Activated naive CD4-positive, alpha-beta T cell treated with Interleukin-2 at 50 U/mL for 16 hours (primary cell): Measurements from ENCODE around the gene EXD3.

Experiments used
- DNase-seq: peaks from one replicate; pipeline ENCODE4 v3.0.0-alpha.2; 2020

Gene EXD3

GRCh38 chr9:137301081-137301947, 121.6 kb downstream of the EXD3 start:
- peak; percentile 41 for DNase-seq

- DNase-seq: no peak
These were observed 122.3 kb downstream of the EXD3 start for GRCh38 chr9:137300567-137301080.

DNA sequence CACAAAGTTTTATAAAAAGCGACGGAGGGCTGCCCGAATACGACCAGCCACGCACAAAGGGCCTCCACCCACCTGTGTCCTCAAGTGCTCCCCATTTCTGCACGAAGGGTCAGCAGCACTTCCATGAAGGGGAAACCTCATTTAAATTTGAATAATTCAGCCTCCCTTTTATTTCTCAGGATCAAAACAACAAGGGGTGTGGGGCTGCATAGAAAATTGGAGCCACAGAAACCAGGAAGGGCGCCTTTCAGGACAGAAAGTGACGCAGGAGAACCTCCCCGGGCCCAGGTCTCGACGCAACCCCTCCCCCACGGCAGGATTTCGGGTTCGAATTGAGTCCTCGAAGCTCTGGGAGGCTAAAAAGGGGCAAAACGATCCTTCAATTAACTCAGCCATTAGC, 123.0 kb downstream of the EXD3 start:
- no peak for DNase-seq

- no peak for DNase-seq
These were observed 123.8 kb downstream of the EXD3 start for GRCh38 chr9:137299203-137299565.

DNA sequence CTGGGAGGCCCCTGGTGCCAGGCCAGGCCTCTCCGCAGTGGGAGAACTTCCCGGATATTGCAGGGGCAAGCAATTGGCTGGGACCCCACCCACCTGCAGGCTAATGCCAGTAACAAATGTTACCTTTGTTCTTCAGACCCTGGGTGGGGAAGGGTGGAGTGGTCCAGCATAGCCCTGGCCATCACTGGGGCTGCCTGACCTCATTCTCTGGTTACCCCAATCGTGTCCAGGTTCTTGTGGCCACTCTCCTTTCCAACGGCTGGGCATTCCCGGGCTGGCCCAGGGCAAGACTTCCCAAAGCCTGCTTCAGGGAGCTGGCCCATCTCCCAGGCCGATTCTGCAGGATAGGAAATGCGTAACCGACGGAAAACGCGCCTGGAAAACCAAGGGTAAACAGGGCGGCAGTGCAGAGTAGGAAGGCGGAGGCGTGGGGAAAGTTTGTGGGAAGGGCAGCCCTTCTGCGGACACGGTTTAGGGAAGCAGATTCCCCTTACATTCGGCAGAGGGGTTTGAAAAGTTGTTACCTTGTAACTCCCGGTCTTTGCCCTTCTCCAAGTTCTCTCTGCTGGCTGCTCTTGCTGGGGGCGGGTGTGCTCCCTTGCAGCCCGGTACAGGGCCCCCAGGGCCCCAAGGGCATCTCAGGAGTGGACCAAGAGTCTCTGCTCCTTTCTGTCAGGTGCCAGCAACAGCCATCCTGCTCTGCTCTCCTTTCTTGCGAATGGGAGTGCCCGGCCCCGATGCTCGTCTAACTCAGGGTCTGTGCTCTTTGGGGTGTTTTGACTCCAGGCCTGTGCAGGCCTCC, 124.4 kb downstream of the EXD3 start:
- no peak for DNase-seq

- DNase-seq: no peak
These were observed 125.0 kb downstream of the EXD3 start for GRCh38 chr9:137297966-137298365.

DNA sequence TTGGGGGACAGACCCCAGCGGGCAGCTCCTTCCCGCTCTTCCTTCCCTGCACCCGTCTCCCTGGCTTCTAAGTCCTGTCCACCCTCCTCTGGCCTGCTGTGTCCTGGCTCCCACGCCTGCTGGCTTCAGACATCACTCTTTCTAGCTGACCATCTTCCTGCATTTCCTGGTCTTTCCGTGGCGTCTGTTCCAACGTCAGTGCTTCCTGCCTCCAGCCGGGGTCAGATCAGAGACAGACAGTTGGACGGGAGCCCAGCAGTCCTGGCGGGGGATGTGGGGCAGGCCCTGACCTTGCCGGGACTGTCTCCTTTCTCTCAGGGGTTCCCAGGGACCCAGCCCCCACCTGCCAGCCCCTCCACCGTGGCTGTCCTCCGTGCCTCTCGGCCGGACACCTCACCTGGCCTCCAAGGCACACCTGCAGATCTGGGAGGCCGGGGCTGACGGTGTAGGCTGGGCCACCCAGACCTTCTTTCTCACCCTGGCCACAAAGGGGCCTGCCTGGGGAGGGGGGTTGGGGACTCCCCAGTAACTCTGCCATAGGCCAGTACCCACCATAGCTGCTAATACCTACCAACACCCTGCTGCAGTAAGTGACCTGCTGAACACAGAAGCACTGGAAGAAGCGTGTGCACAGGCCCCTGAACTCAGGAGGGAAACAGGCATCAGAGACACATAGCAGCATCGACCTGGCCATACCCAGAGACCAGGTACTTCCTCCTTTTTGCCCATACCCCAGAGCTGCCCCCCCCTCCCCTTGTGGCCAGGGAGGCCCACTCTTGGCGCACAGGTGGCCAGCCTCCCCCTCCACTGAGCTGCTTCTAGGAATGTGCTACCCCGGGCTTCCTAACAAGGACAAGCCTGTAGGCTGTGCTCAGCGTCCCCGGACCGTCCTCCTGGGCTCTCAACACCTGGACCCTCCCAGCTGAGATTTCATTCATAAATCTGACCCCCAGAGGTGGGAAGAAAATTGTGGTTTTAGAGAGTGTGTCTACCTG, 126.0 kb downstream of the EXD3 start:
- DNase-seq: no peak

DNA sequence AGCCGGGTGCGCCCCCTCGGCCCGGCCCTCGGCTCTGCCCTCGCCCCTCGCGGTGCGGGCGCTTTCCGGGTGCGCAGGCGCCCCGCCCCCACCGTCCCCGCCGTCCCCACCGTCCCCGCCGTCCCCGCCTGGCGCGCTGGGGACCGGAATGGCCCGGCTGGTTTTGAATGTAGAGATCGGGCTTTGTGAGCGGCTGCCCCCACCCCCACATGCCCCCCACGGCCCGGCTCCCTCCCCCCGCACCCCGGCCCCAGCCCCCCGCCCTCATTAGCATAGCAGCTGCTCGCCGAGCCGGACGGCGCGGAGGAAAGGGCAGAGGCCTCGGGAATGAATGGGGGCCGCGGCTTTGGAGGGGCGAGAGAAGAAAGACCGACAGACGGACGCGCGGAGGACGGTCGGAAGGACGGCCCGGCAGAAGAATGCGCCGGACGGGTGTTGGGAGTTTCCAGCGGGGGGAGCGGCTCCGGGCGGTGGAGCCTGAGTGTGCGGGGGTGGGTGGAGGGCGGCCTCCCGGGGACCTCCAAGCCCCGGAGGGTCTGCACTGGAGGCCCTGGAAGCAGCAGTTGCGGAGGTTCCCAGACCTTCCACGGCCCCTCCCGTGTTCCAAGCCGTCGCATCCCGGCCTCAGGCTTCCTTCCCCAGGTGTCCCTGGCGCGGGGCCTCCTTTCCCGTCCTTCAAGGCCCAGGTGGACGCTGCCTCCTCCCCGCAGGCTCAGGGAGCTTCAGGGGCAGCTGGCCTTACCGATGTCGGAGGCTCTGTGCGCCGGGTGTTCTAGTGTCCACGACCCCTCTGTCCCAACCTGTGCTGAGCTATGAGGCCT, 126.9 kb downstream of the EXD3 start:
- no peak for DNase-seq

- peak; percentile 55 for DNase-seq
These were observed 127.6 kb downstream of the EXD3 start for GRCh38 chr9:137295238-137295811.

DNA sequence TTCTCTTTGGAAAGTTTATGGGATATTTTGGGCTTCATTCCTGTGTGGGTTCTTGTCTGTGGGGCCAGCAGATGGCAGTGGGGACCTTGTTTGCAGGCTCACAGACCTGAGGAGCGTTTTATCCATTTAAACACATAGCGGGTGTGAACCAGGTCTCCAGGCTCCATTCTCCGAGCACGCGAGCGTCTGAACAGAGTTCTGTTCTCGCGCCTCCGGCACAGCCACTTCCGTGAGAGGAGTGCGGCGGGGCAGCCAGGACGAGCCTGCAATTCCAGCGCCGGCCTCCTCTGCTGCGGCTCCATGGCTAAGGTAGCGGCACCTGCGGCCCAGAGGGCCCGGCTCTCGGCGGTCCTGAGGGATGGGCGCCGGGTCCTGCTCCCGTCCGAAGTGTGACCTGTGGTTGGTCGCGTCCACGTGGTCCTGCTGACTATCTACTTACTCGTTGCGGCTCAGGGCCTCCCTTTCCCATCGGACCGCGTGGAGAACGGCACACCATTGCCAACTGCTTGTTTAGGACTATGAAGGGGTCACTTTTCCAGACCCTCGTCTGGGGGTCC, 128.2 kb downstream of the EXD3 start:
- no peak for DNase-seq

- no peak for DNase-seq
These were observed 128.8 kb downstream of the EXD3 start for GRCh38 chr9:137294091-137294680.

GRCh38 chr9:137293482-137294090, 129.4 kb downstream of the EXD3 start:
- DNase-seq: no peak

DNA sequence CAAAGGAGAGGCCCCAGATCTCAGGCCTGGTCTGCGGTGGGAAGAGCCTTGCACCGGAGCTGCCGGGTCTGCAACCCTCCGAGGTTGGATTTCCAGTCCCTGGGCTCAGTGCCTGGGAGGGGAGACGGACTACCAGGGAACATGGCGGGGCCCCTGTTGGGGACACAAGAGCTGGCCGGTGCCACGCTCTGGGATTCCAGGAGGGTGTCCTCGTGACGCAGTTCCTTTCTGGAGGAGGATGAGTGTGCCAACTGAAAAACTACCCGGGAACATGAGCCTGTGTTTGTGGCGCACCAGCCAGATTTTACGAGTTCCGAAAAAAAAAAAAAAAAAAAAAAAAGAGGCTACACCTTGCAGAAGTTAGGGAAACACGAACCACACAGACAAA, 129.9 kb downstream of the EXD3 start:
- no peak for DNase-seq

DNA sequence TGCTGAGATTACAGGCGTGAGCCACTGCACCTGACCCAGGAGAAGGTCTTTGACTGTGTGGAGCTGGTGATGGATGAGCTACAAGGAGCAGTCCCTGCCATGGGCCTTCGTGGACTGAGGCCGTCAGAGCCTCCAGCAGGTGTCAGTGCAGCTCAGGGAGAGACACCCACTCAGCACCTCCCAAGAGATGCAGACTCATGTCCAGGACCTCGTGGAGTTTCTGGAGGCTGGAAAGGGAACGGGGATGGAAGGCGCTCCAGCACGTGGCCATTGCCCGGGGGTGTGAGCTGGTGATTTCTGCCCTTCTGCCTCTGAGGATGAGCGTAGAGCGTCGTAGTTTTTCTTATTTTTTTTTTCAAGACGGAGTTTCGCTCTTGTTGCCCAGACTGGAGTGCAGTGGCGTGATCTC, 136.0 kb downstream of the EXD3 start:
- DNase-seq: no peak

DNA sequence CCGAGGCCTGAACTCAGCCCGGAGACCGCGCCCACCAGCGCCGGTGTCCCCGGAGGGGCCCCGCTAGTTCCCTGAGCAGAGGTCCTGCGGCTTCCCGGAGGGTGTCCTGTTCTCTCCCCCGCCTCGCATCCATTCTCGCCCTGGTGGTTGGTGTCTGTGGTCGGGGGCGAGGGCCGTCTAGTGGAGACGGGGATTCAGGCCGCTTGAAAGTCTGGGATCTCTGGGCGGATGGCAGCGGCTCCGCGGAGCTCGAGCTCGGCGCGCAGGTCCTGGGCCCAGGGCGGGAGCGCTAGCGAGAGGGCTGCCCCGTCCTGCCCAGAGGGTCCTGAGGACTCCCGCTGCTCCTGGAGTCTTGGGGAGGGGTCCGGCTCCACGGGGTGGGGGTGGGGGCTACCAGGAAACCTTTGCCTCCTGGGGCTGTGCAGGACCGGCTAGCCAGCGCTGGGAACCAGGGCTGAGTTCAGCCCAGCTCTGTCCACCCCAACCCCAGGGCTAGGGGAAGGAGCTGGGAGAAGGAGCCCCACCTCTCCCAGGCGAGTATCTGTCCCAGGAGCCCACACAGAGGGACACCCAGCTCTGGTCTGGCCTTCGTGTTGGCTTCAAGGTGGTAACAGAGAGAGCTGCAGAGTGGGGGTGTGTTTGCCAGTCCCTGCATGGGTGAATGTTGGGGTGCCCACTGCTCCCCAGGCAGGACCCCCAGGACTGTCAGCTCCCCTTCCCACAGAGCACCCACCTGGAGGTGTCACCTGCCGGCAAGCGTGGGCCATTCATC, 141.4 kb downstream of the EXD3 start:
- DNase-seq: no peak

DNA sequence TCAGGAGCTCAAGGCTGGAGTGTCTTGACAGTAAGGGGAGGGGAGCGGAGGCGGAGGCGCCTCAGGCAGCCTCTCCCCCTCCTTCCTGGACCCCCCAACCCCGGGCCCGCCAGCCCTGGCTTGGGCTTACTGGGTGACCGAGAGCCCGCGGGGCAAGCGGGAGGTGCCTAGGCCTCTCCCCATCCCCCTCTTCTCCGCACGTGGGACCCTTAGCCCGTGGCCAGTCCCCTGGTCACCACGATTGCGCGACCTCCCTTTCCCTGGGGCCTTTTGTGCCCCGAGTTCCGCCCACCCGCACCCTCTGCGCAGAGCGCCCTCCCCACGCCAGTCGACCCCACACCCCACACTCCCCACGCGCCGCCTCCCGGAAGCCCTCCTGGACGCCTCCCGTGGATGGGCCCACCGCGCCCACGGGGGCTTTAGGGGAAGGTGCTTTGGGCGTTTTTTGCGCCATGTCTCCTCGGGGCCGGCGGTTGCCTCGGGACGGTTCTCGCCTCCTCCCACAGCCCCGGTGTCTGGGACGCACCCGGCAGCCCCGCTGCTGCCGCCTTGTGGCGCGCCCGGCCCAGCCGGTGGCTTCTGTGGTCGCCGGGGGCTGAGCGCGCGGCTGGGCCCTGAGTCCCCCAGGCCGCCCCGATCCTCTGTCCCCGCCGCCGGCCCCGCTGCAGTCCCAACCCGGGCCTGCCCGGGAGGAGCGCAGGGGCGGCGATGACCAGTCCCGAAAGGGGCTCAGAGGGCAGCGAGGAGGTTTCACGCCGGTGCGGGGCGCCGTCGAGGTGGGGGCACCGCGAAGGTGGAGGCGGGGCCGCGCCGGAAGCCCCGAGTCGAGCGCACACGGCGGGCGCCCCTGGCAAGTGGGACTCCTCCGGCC, 142.3 kb downstream of the EXD3 start:
- no peak for DNase-seq

- DNase-seq: no peak
These were observed 143.1 kb downstream of the EXD3 start for GRCh38 chr9:137279741-137280473.
